ENCODE data around the gene SDF2L1. TPM values are rescaled to one million over a fixed set of nuclear protein-coding genes. Genes with fewer than 3 reads are reported as not detected.

The SDF2L1 gene
- total RNA-seq, 1 donor from 2014 or later = 36.1 TPM

DNA sequence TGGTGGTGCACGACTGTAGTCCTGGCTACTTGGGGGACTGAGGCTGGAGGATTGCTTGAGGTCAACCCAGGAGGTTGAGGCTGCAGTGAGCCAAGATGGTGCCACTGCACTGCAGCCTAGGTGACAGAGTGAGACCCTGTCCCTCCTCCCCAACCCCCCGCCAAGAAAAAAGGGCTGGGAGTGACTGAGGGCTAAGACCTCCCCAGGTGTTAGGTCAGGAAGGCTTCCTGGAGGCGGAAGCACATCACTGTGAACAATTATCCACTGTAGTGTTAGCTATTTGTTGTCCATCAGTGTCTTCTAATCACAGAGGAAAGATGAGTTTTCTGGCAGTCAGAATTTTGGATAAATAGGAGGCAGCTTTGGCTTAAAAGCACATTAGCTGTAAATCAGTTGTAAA lies 21.1 kb upstream of the SDF2L1 start:
- peaks cover 35% of the 10 kb centered on the region for H3K4me1 ChIP-seq
- H3K27ac ChIP-seq = no peak overlapping the region
- H3K9me3 ChIP-seq = no peaks in the 10 kb centered on the region
- H3K4me3 ChIP-seq = no peak overlapping the region
- no peaks in the 10 kb centered on the region for H3K27me3 ChIP-seq (ENCODE audit: low read depth)
- TF ChIP-seq, protein P1, sequence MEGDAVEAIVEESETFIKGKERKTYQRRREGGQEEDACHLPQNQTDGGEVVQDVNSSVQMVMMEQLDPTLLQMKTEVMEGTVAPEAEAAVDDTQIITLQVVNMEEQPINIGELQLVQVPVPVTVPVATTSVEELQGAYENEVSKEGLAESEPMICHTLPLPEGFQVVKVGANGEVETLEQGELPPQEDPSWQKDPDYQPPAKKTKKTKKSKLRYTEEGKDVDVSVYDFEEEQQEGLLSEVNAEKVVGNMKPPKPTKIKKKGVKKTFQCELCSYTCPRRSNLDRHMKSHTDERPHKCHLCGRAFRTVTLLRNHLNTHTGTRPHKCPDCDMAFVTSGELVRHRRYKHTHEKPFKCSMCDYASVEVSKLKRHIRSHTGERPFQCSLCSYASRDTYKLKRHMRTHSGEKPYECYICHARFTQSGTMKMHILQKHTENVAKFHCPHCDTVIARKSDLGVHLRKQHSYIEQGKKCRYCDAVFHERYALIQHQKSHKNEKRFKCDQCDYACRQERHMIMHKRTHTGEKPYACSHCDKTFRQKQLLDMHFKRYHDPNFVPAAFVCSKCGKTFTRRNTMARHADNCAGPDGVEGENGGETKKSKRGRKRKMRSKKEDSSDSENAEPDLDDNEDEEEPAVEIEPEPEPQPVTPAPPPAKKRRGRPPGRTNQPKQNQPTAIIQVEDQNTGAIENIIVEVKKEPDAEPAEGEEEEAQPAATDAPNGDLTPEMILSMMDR (IDR thresholded peaks at IDR 0.05) = no peak
- no peak for DNase-seq
- peaks cover 45% of the 10 kb centered on the region for H3K36me3 ChIP-seq
- no peak for ATAC-seq
- intact Hi-C loops (cut with DNase I) = no loop called here

DNA sequence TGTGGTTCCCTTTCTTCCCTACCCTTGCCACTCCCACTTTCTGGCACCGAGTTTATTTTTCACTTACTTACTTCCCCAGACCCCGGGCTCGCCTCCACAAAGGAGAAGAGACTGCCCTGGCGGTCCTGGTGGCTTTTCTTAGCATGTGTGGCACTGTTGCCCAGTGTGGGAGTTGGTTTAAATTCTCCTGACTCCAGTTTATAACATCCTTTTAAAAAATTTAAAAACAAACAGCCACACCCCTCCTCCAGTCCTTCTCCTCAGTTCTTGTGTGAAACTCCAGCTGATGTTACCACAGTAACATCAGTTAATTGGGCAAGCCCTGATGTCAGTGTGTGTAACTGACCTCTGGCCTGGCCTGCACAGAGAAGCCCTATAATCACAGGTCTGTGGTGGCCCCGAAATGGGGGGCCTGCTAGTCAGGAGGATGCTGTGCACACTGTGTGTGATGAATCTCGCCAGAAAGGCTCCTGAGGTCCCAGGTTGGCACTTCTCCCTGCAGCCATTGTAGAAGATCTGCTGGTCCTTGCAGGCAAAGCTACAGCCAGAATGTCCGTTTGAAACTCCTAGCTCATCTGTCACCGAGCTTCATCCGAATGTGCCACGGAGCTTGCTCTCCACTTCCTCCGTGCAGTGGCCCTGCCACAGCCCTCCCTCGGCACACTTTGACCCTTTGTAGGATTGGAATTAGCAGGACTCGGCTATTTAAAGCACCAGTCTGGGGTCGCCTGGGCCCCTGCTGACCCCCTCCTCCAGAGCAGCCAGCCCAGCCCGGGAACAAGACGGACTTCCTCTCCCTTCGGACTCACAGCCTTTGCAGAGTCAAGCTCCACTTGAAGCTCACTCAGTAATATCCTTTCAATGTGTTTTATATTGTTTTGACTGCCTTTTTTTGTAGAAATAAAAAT lies 19.8 kb upstream of the SDF2L1 start:
- intact Hi-C loops (cut with DNase I) = no loop called here
- Histone ChIP-seq H3K4me3 (no peak overlapping the region), H3K9me3 (no peaks in the 10 kb centered on the region), H3K4me1 (peaks cover 35% of the 10 kb centered on the region), H3K27ac (no peak overlapping the region), H3K36me3 (peaks cover 44% of the 10 kb centered on the region), H3K27me3 (ENCODE audit: low read depth) (no peaks in the 10 kb centered on the region)
- TF ChIP-seq, protein P1 (IDR thresholded peaks at IDR 0.05) = no peak
- DNase-seq = peak; percentile 67
- ATAC-seq = peak; percentile 59 to 61

DNA sequence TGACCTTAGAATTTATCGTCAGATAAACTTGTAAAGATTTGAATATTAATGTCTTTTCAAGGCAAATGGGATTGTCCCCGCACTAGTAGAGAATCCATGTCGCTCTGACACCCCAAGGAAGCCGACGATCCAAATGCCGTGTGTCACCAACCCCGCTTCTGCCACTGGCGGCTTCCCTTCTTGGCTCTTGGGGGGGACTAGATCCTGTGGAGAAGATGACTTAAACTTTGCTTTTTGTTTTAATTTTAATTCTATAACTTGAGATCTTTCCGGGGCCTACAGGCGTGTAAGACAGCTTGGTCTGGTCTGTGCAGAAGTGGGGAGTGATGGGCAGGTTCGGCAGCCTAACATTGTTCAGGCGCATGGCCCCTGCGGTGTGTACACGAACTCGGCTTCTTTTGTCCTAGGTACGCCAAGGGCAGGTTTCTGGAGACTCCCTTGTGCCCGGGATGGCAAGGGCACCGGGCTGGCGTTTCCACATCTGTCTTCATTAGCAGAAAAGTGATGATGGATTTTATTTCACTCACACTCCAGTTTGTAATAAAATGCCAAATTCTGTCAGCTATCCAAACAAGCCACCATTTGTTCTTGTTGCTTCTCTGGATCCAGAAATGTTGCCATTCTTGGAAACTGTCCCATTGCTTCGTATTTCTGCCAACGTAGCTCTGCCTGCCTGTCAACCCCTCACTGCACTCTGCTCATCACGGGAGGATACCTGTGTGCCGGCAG lies 19.0 kb upstream of the SDF2L1 start:
- DNase-seq (no peak), ATAC-seq (no peak)
- Histone ChIP-seq H3K36me3 (peaks cover 46% of the 10 kb centered on the region), H3K9me3 (no peaks in the 10 kb centered on the region), H3K27me3 (ENCODE audit: low read depth) (no peaks in the 10 kb centered on the region), H3K4me1 (peaks cover 37% of the 10 kb centered on the region), H3K27ac (no peak overlapping the region), H3K4me3 (no peak overlapping the region)
- TF ChIP-seq, protein P1 (IDR thresholded peaks at IDR 0.05) = no peak
- intact Hi-C loops (cut with DNase I) = no loop called here

DNA sequence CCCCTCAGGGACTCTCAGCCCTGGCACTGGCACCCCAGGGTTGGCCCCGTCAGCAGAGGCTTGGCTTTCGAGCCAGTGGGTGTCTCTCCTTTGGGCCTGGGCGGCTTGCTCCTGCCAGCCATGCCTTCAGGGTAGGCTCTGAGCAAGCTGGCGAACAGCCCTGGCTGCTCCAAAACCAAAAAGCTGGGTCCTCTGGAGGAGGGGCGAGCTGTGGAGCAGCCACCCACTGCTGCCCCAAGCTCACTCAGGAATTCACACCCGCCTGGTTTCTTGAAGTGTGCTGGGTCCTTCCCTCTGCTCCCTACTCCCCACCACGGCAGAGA lies 18.5 kb upstream of the SDF2L1 start:
- Histone ChIP-seq H3K9me3 (no peaks in the 10 kb centered on the region), H3K27ac (no peak overlapping the region), H3K4me3 (no peak overlapping the region), H3K36me3 (peaks cover 45% of the 10 kb centered on the region), H3K27me3 (ENCODE audit: low read depth) (no peaks in the 10 kb centered on the region), H3K4me1 (peaks cover 42% of the 10 kb centered on the region)
- no peak for DNase-seq
- no peak for ATAC-seq
- TF ChIP-seq, protein P1 (IDR thresholded peaks at IDR 0.05) = no peak
- intact Hi-C loops (cut with DNase I) = no loop called here

DNA sequence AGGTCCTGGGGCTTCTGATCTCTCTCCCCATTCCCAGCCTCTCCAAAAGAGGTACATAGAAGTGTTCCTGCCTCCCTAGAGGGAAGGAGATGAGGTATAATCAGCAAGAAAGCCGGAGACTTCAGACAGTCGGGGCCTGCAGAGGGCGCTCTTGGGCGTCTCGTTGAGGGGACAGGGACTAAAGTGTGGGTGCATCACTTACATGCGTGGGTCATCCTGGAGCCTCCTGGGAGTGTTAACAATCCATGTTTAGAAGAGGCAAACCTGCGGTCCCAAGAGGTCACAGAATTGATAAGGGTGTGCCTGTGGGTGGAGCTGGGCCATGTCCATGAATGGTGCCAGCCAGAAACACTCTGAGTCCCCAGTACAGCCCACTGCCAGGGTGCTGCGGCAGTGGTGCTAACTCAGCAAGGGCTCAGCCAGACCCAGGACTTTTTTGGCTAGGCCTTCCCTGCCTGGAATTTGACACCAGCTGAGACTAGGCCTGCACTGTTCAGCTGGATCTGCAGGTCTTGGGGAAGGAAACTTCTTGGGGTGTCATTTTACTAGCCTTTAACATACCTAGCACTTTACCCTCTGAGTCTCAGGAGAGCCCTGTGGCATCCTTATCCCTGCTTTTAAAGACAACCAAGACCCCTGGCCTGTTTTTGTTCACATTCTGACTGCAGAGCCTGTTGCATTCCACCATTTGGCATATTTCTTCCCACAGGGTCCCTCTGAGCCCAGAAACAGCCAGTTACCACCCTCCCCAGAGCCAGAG lies 17.8 kb upstream of the SDF2L1 start:
- H3K9me3 ChIP-seq = no peaks in the 10 kb centered on the region
- no peak overlapping the region for H3K4me3 ChIP-seq
- ATAC-seq (no peak), DNase-seq (no peak)
- H3K36me3 ChIP-seq = peaks cover 38% of the 10 kb centered on the region
- TF ChIP-seq, protein P1 (IDR thresholded peaks at IDR 0.05) = peak; percentile 30
- intact Hi-C loops (cut with DNase I) = no loop called here
- no peak overlapping the region for H3K27ac ChIP-seq
- H3K27me3 ChIP-seq (ENCODE audit: low read depth) = no peaks in the 10 kb centered on the region
- peaks cover 49% of the 10 kb centered on the region for H3K4me1 ChIP-seq

All from lower lobe of right lung (tissue), 2 donors.